HG03565 (cell line): ENCODE data around the gene NFU1.
A peak's percentile ranks its signal among the peaks of the same experiment; 100 is the strongest.

Experiments
- ATAC-seq: cut with Tn5 transposase; IDR thresholded peaks from one replicate; pipeline ENCODE4 v1.9.1; 2021; ENCODE audit warnings: mild to moderate bottlenecking, moderate library complexity; ENCODE audit not compliant: unreplicated experiment

NFU1 gene

GRCh38 chr2:69436938-69437750, at the start of gene NFU1:
Gene NFU1 (minus strand): TSS chr2:69437435. CDS start chr2:69437422, 13 bp downstream.
- peak; percentile 96 for ATAC-seq

- no peak for ATAC-seq
These were observed 46.5 kb upstream of the NFU1 start for GRCh38 chr2:69483696-69484095.

GRCh38 chr2:69483024-69483423, 45.8 kb upstream of the NFU1 start:
- no peak for ATAC-seq

- ATAC-seq: no peak
These were observed 45.2 kb upstream of the NFU1 start for GRCh38 chr2:69482471-69482870.

GRCh38 chr2:69481421-69481820, 44.2 kb upstream of the NFU1 start:
- no peak for ATAC-seq

GRCh38 chr2:69477627-69478026, 40.4 kb upstream of the NFU1 start:
- ATAC-seq: no peak

- ATAC-seq: no peak
These were observed 37.5 kb upstream of the NFU1 start for GRCh38 chr2:69474688-69475087.

GRCh38 chr2:69471793-69472192, 34.6 kb upstream of the NFU1 start:
- no peak for ATAC-seq

- no peak for ATAC-seq
These were observed 33.7 kb upstream of the NFU1 start for GRCh38 chr2:69470911-69471310.

GRCh38 chr2:69469784-69470183, 32.5 kb upstream of the NFU1 start:
- ATAC-seq: no peak

GRCh38 chr2:69469375-69469774, 32.1 kb upstream of the NFU1 start:
- ATAC-seq: no peak

GRCh38 chr2:69466728-69467127, 29.5 kb upstream of the NFU1 start:
- ATAC-seq: no peak

- ATAC-seq: no peak
These were observed 28.6 kb upstream of the NFU1 start for GRCh38 chr2:69465513-69466456.

GRCh38 chr2:69464575-69464974, 27.3 kb upstream of the NFU1 start:
- ATAC-seq: no peak

GRCh38 chr2:69462780-69463179, 25.5 kb upstream of the NFU1 start:
- no peak for ATAC-seq

- ATAC-seq: no peak
These were observed 24.2 kb upstream of the NFU1 start for GRCh38 chr2:69461404-69461803.

GRCh38 chr2:69459936-69460335, 22.7 kb upstream of the NFU1 start:
- ATAC-seq: no peak

- no peak for ATAC-seq
These were observed 19.8 kb upstream of the NFU1 start for GRCh38 chr2:69456950-69457445.

GRCh38 chr2:69456154-69456553, 18.9 kb upstream of the NFU1 start:
- ATAC-seq: no peak

- ATAC-seq: no peak
These were observed 17.7 kb upstream of the NFU1 start for GRCh38 chr2:69454976-69455375.

- peak; percentile 95 for ATAC-seq
These were observed 16.4 kb upstream of the NFU1 start for GRCh38 chr2:69453475-69454129.
